HEK293 (cell line): ENCODE results near the gene MSRB3.
A peak's percentile ranks its signal among the peaks of the same experiment; 100 is the strongest.

Source experiments
- CTCF ChIA-PET: fragments of 350-600 bp; formaldehyde crosslinking; extraction: SDS; loops from one replicate; lab custom pipeline; 2021; ENCODE audit warnings: antibody characterized with exemption; lab: Yijun Ruan, JAX
- POLR2A ChIA-PET: fragments of 300-600 bp; formaldehyde crosslinking; extraction: SDS; loops from one replicate; lab custom pipeline; 2020; ENCODE audit warnings: antibody characterized with exemption, inconsistent platforms; lab: Yijun Ruan, JAX
- H3K27ac ChIP-seq: fragments of 200-500 bp; sonication (Bioruptor generic); 2 replicates; pipeline ENCODE4 v1.5.1; 2014; ENCODE audit warnings: low read depth, low read length, control low read depth, inconsistent platforms; ENCODE audit errors: extremely low read depth
- H3K36me3 ChIP-seq, 2 experiments: fragments of 200-500 bp in 1 of 2; sonication (Bioruptor generic) in 1 of 2; 1 replicate in 1 of 2; 2 replicates in 1 of 2; pipeline ENCODE4 v1.5.1; 2014 to 2017; ENCODE audit warnings: inconsistent platforms in 2 of 2, low read length in 2 of 2; ENCODE audit not compliant: control insufficient read depth in 2 of 2, insufficient read depth in 1 of 2
- H3K4me1 ChIP-seq: fragments of 200-500 bp; sonication (Bioruptor generic); 2 replicates; pipeline ENCODE4 v1.5.1; 2014; ENCODE audit warnings: mild to moderate bottlenecking, low read length, inconsistent platforms; ENCODE audit not compliant: control insufficient read depth, insufficient read depth
- H3K4me3 ChIP-seq: 2 replicates; pipeline ENCODE4 v1.5.1; 2011; ENCODE audit warnings: low read depth, mild to moderate bottlenecking, control low read depth, low read length, moderate library complexity
- H3K9me3 ChIP-seq: fragments of 200-500 bp; sonication (Bioruptor generic); 2 replicates; pipeline ENCODE4 v1.5.1; 2014; ENCODE audit warnings: low read depth, low read length, inconsistent platforms; ENCODE audit not compliant: control insufficient read depth, insufficient read depth
- BCL11B ChIP-seq: fragments of 450-650 bp; formaldehyde crosslinking; IDR thresholded peaks from 2 replicates; pipeline ENCODE4 v1.5.1; 2016; ENCODE audit warnings: low read depth, missing biosample characterization, missing genetic modification characterization
- HOXD13 ChIP-seq: sonication (generic); formaldehyde crosslinking; IDR thresholded peaks from 2 replicates; pipeline ENCODE4 v1.8.0; 2022; ENCODE audit warnings: missing genetic modification reagents, borderline replicate concordance
- IKZF3 ChIP-seq: fragments of 450-650 bp; IDR thresholded peaks from 2 replicates; pipeline ENCODE4 v1.5.0; 2018; ENCODE audit warnings: missing biosample characterization, mild to moderate bottlenecking, missing genetic modification characterization, moderate library complexity
- KLF10 ChIP-seq: fragments of 450-650 bp; IDR thresholded peaks from 2 replicates; pipeline ENCODE4 v1.5.1; 2018; ENCODE audit warnings: missing biosample characterization, mild to moderate bottlenecking, missing genetic modification characterization
- KLF7 ChIP-seq: fragments of 450-650 bp; formaldehyde crosslinking; IDR thresholded peaks from 2 replicates; pipeline ENCODE4 v1.5.1; 2016; ENCODE audit warnings: missing biosample characterization, missing genetic modification characterization, borderline replicate concordance
- OVOL3 ChIP-seq: fragments of 450-650 bp; formaldehyde crosslinking; IDR thresholded peaks from 2 replicates; pipeline ENCODE4 v1.5.1; 2016; ENCODE audit warnings: missing biosample characterization, missing genetic modification characterization
- WT1 ChIP-seq: fragments of 450-650 bp; formaldehyde crosslinking; IDR thresholded peaks from 2 replicates; pipeline ENCODE4 v1.5.1; 2016; ENCODE audit warnings: missing biosample characterization, missing genetic modification characterization
- ZEB2 ChIP-seq: fragments of 450-650 bp; formaldehyde crosslinking; IDR thresholded peaks from 2 replicates; pipeline ENCODE4 v1.5.1; 2016; ENCODE audit warnings: missing biosample characterization, missing genetic modification characterization
- ZNF157 ChIP-seq: fragments of 450-650 bp; formaldehyde crosslinking; IDR thresholded peaks from 2 replicates; pipeline ENCODE4 v1.5.1; 2016; ENCODE audit warnings: missing biosample characterization, missing genetic modification characterization
- ZNF266 ChIP-seq: fragments of 450-650 bp; formaldehyde crosslinking; IDR thresholded peaks from 2 replicates; pipeline ENCODE4 v1.5.1; 2016; ENCODE audit warnings: missing biosample characterization, missing genetic modification characterization, low read depth
- ZNF354C ChIP-seq: fragments of 450-650 bp; formaldehyde crosslinking; IDR thresholded peaks from 2 replicates; pipeline ENCODE4 v1.5.1; 2016; ENCODE audit warnings: missing biosample characterization, missing genetic modification characterization, low read depth, borderline replicate concordance
- ZNF423 ChIP-seq: fragments of 450-650 bp; formaldehyde crosslinking; IDR thresholded peaks from 2 replicates; pipeline ENCODE4 v1.5.1; 2016; ENCODE audit warnings: missing biosample characterization, missing genetic modification characterization
- ZNF561 ChIP-seq: fragments of 450-650 bp; IDR thresholded peaks from 2 replicates; pipeline ENCODE4 v1.5.1; 2018; ENCODE audit warnings: missing biosample characterization, missing genetic modification characterization, borderline replicate concordance
- ZNF658 ChIP-seq: fragments of 450-650 bp; formaldehyde crosslinking; IDR thresholded peaks from 2 replicates; pipeline ENCODE4; 2016; ENCODE audit warnings: missing biosample characterization, missing genetic modification characterization
- ZNF777 ChIP-seq: fragments of 450-650 bp; formaldehyde crosslinking; IDR thresholded peaks from 2 replicates; pipeline ENCODE4 v1.5.1; 2017; ENCODE audit warnings: missing biosample characterization, missing genetic modification characterization, borderline replicate concordance
- ZXDB ChIP-seq: fragments of 450-650 bp; formaldehyde crosslinking; IDR thresholded peaks from 2 replicates; pipeline ENCODE4 v1.5.1; 2016; ENCODE audit warnings: missing biosample characterization, missing genetic modification characterization
- TF ChIP-seq, protein P1 (sequence below): fragments of 450-650 bp; formaldehyde crosslinking; IDR thresholded peaks from 2 replicates; pipeline ENCODE4 v1.5.1; 2016; ENCODE audit warnings: missing biosample characterization, missing genetic modification characterization
- TF ChIP-seq, protein P2 (sequence below): fragments of 450-650 bp; formaldehyde crosslinking; IDR thresholded peaks from 2 replicates; pipeline ENCODE4 v1.5.1; 2016; ENCODE audit warnings: missing biosample characterization, missing genetic modification characterization
- TF ChIP-seq, protein P3 (sequence below): sonication (generic); formaldehyde crosslinking; IDR thresholded peaks from 2 replicates; pipeline ENCODE4 v1.8.1; 2022; ENCODE audit warnings: mild to moderate bottlenecking, moderate library complexity, missing genetic modification reagents
- TF ChIP-seq, protein P4 (sequence below): fragments of 450-650 bp; formaldehyde crosslinking; IDR thresholded peaks from 2 replicates; pipeline ENCODE4 v1.5.1; 2017; ENCODE audit warnings: missing biosample characterization, missing genetic modification characterization
- TF ChIP-seq, protein P5 (sequence below): fragments of 450-650 bp; formaldehyde crosslinking; IDR thresholded peaks from 2 replicates; pipeline ENCODE4 v1.5.1; 2016; ENCODE audit warnings: missing biosample characterization, missing genetic modification characterization
- TF ChIP-seq, protein P6 (sequence below): fragments of 450-650 bp; formaldehyde crosslinking; IDR thresholded peaks from 2 replicates; pipeline ENCODE4 v1.5.1; 2017; ENCODE audit warnings: missing biosample characterization, missing genetic modification characterization
- TF ChIP-seq, protein P7 (sequence below): fragments of 450-650 bp; formaldehyde crosslinking; IDR thresholded peaks from 2 replicates; pipeline ENCODE4 v1.5.1; 2016; ENCODE audit warnings: missing biosample characterization, missing genetic modification characterization
- TF ChIP-seq, protein P8 (sequence below): fragments of 450-650 bp; formaldehyde crosslinking; IDR thresholded peaks from 2 replicates; pipeline ENCODE4 v1.5.1; 2016; ENCODE audit warnings: missing biosample characterization, missing genetic modification characterization

The MSRB3 gene

DNA sequence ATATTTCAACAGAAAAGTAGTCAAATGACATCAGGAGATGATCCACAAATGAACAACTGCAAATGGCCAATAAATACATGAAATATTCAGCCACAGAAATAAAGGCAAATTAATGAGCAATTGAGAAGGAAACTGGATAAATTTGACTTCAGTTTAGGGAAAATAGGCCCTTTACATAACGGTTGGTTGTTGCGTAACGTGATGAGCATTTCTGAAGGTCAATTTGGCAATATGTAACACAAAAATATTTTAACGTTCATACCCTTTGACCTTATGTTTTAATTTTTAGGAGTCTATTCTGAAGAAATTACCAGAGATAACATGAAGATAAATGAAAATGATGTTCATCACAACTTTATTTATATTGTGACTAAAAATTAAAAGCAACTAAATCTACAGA, 14.7 kb upstream of the MSRB3 start (continued):
- TF ChIP-seq, protein P1, sequence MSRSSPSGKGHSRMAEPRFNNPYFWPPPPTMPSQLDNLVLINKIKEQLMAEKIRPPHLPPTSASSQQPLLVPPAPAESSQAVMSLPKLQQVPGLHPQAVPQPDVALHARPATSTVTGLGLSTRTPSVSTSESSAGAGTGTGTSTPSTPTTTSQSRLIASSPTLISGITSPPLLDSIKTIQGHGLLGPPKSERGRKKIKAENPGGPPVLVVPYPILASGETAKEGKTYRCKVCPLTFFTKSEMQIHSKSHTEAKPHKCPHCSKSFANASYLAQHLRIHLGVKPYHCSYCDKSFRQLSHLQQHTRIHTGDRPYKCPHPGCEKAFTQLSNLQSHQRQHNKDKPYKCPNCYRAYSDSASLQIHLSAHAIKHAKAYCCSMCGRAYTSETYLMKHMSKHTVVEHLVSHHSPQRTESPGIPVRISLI (tag by site-specific recombination) = no peak

DNA sequence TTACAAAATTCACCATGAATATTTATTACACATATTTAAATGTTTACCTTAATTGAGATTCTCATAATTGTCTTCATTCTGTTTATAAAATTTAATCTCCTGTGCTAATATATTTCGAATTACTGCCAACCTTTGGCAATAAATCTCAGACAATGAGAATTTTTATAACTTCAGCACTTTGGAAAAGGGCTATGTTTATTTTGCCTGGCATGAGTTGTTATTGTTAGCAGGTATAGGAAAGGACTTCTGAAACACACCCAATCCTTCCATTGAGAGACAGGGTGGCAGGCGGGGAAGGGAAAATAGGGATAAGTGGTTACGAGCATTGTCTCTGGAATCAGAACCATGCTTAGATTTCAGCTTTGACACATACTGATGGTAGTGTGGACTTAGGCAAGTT, 12.1 kb upstream of the MSRB3 start:
- POLR2A ChIA-PET = interaction anchor here (0.7 kb wide), 2 partner anchors 475 to 1306 kb away, joined by 3 to 4 read pairs; no protein-coding TSS in a partner anchor
- no peaks in the 10 kb centered on the region for H3K9me3 ChIP-seq
- peaks cover 7% of the 10 kb centered on the region for H3K4me1 ChIP-seq
- H3K27ac ChIP-seq = no peak overlapping the region
- H3K4me3 ChIP-seq = no peak overlapping the region
- H3K36me3 ChIP-seq = no peaks in the 10 kb centered on the region
- CTCF ChIA-PET = no interaction called here
- TF ChIP-seq ZEB2 = no peak
- TF ChIP-seq HOXD13 (CRISPR knock-in tag) = no peak
- TF ChIP-seq, protein P2, sequence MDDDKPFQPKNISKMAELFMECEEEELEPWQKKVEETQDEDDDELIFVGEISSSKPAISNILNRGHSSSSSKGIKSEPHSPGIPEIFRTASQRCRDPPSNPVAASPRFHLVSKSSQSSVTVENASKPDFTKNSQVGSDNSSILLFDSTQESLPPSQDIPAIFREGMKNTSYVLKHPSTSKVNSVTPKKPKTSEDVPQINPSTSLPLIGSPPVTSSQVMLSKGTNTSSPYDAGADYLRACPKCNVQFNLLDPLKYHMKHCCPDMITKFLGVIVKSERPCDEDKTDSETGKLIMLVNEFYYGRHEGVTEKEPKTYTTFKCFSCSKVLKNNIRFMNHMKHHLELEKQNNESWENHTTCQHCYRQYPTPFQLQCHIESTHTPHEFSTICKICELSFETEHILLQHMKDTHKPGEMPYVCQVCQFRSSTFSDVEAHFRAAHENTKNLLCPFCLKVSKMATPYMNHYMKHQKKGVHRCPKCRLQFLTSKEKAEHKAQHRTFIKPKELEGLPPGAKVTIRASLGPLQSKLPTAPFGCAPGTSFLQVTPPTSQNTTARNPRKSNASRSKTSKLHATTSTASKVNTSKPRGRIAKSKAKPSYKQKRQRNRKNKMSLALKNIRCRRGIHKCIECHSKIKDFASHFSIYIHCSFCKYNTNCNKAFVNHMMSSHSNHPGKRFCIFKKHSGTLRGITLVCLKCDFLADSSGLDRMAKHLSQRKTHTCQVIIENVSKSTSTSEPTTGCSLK (tag by site-specific recombination) = no peak
- TF ChIP-seq, protein P3, sequence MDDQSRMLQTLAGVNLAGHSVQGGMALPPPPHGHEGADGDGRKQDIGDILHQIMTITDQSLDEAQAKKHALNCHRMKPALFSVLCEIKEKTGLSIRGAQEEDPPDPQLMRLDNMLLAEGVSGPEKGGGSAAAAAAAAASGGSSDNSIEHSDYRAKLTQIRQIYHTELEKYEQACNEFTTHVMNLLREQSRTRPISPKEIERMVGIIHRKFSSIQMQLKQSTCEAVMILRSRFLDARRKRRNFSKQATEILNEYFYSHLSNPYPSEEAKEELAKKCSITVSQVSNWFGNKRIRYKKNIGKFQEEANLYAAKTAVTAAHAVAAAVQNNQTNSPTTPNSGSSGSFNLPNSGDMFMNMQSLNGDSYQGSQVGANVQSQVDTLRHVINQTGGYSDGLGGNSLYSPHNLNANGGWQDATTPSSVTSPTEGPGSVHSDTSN (CRISPR knock-in tag) = no peak
- TF ChIP-seq KLF10 (tag by site-specific recombination) = peak; percentile 31; the same call in 1 of the 2 replicates
- no peak for TF ChIP-seq ZNF777 (tag by site-specific recombination)
- TF ChIP-seq, protein P4, sequence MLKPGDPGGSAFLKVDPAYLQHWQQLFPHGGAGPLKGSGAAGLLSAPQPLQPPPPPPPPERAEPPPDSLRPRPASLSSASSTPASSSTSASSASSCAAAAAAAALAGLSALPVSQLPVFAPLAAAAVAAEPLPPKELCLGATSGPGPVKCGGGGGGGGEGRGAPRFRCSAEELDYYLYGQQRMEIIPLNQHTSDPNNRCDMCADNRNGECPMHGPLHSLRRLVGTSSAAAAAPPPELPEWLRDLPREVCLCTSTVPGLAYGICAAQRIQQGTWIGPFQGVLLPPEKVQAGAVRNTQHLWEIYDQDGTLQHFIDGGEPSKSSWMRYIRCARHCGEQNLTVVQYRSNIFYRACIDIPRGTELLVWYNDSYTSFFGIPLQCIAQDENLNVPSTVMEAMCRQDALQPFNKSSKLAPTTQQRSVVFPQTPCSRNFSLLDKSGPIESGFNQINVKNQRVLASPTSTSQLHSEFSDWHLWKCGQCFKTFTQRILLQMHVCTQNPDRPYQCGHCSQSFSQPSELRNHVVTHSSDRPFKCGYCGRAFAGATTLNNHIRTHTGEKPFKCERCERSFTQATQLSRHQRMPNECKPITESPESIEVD (tag by site-specific recombination) = peak; percentile 95
- peak; percentile 60 for TF ChIP-seq WT1 (tag by site-specific recombination)
- TF ChIP-seq BCL11B (tag by site-specific recombination) = no peak
- TF ChIP-seq, protein P5, sequence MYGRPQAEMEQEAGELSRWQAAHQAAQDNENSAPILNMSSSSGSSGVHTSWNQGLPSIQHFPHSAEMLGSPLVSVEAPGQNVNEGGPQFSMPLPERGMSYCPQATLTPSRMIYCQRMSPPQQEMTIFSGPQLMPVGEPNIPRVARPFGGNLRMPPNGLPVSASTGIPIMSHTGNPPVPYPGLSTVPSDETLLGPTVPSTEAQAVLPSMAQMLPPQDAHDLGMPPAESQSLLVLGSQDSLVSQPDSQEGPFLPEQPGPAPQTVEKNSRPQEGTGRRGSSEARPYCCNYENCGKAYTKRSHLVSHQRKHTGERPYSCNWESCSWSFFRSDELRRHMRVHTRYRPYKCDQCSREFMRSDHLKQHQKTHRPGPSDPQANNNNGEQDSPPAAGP = 0 out of 2 replicates have a peak, but pooled peaks have one; percentile 29
- TF ChIP-seq ZNF354C (tag by site-specific recombination) = no peak
- TF ChIP-seq, protein P6, sequence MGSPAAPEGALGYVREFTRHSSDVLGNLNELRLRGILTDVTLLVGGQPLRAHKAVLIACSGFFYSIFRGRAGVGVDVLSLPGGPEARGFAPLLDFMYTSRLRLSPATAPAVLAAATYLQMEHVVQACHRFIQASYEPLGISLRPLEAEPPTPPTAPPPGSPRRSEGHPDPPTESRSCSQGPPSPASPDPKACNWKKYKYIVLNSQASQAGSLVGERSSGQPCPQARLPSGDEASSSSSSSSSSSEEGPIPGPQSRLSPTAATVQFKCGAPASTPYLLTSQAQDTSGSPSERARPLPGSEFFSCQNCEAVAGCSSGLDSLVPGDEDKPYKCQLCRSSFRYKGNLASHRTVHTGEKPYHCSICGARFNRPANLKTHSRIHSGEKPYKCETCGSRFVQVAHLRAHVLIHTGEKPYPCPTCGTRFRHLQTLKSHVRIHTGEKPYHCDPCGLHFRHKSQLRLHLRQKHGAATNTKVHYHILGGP (tag by site-specific recombination) = peak; percentile 32; the same call in 1 of the 2 replicates
- 0 out of 2 replicates have a peak, but pooled peaks have one; percentile 39 for TF ChIP-seq ZNF423
- TF ChIP-seq IKZF3 (tag by site-specific recombination) = peak; percentile 71; the same call in 1 of the 2 replicates
- peak; percentile 76; the same call in 1 of the 2 replicates for TF ChIP-seq KLF7
- peak; percentile 55; the same call in 1 of the 2 replicates for TF ChIP-seq OVOL3 (tag by site-specific recombination)
- TF ChIP-seq, protein P7, sequence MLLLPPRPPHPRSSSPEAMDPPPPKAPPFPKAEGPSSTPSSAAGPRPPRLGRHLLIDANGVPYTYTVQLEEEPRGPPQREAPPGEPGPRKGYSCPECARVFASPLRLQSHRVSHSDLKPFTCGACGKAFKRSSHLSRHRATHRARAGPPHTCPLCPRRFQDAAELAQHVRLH (tag by site-specific recombination) = peak; percentile 61; the same call in 1 of the 2 replicates
- no peak for TF ChIP-seq ZNF658
- TF ChIP-seq ZNF561 (tag by site-specific recombination) = peak; percentile 84
- TF ChIP-seq ZXDB = peak; percentile 30; the same call in 1 of the 2 replicates
- TF ChIP-seq, protein P8, sequence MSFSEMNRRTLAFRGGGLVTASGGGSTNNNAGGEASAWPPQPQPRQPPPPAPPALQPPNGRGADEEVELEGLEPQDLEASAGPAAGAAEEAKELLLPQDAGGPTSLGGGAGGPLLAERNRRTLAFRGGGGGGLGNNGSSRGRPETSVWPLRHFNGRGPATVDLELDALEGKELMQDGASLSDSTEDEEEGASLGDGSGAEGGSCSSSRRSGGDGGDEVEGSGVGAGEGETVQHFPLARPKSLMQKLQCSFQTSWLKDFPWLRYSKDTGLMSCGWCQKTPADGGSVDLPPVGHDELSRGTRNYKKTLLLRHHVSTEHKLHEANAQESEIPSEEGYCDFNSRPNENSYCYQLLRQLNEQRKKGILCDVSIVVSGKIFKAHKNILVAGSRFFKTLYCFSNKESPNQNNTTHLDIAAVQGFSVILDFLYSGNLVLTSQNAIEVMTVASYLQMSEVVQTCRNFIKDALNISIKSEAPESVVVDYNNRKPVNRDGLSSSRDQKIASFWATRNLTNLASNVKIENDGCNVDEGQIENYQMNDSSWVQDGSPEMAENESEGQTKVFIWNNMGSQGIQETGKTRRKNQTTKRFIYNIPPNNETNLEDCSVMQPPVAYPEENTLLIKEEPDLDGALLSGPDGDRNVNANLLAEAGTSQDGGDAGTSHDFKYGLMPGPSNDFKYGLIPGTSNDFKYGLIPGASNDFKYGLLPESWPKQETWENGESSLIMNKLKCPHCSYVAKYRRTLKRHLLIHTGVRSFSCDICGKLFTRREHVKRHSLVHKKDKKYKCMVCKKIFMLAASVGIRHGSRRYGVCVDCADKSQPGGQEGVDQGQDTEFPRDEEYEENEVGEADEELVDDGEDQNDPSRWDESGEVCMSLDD (tag by site-specific recombination) = no peak
- no peak for TF ChIP-seq ZNF157 (tag by site-specific recombination)
- no peak for TF ChIP-seq ZNF266
